NCI-H526 treated with DMSO at 0.1 percent for 48 hours (cell line): ENCODE data around the gene AFAP1L1.

Experiments used
- DNase-seq: peaks from one replicate; lab custom pipeline; 2025; lab: John Stamatoyannopoulos, UW

Gene AFAP1L1

GRCh38 chr5:149315753-149316152 is 44.1 kb downstream of the AFAP1L1 start:
- no peak for DNase-seq

- peak; percentile 15 for DNase-seq
These were observed 45.8 kb downstream of the AFAP1L1 start for GRCh38 chr5:149317281-149318048.

DNA sequence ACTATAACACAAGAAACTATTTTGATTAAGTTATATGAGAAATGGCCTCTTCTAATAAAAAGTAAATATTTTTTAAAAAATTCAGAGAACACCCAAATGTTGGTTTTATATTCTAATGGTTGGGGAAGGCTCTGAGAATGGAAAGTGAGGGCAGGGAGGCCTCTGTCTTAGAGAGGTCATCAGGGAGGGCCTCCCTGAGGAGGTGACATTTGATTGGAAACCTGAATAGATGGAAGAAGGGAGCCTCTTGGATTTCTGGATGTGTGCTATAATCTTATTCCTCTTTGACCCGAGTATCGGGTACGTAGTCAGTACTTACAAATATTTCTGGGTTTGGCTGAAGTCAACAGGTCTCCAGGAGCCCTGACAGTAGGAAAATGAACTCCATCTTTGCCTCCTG is 47.5 kb downstream of the AFAP1L1 start:
- DNase-seq, result no peak

DNA sequence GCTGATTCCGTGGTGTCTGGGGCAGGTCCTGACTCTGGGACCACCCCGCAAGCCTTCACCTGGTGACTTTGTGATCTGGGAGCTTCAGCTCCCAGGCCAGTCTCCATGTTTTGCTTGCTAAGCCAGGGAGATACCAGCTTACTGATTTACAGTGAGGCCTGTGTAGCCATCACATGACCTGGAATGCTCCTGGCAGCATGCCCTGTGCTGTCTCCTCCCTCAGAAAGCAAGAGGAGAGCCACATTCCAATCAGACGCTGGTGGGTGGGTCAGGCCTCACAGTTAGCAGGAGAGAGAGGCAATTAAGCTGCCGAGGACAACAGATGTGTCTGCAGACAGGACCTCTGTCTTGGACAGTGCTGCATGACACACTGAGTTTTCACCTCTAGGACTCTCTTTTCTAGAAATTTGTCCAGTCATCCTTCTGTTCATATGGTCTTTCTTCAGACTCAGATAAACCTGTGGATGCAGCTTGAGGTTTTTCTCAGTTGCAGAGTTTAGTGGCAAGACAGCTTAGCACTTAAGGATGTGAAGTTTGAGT is 49.2 kb downstream of the AFAP1L1 start:
- peak; percentile 23 for DNase-seq

- DNase-seq, result no peak
These were observed 50.9 kb downstream of the AFAP1L1 start for GRCh38 chr5:149322518-149322917.

DNA sequence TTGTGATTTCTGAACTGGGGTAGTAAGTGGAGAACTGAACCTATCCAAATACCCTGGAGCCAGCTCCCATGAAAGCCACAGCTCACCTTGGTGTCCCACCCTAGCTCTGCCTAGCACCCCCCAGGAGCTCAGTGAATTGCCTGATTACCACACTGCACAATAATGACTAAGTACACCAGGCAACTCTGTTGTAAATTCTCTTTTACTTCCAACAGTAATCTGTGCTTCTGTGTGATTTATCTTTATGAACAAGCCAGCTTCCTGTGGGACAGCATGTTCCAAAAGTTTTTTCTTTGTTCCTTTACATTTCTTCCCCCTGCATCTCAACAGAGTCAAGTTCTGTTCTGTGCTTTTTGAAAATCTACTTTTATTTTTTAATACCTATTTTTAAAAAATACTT is 51.6 kb downstream of the AFAP1L1 start:
- DNase-seq, result no peak

- DNase-seq, result no peak
These were observed 52.1 kb downstream of the AFAP1L1 start for GRCh38 chr5:149323621-149324205.

DNA sequence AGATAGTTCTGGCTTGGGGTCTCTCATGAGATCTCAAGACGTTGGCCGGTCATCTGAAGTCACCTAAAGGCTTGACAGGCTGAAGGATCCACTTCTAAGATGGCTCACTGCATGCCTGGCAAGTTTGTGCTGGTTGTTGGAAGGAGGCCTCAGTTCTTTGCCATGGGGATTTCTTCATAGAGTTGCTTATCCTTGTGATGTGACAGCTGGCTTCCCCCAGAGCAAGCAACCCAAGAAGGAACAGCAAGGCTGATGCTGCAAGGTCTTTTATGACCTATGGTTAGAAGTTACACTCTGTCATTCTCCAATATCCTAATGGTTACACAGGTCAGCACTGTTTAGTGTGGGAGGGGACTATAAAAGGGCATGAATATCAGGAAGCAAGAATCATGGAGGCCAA is 53.0 kb downstream of the AFAP1L1 start:
- DNase-seq, result no peak

- DNase-seq, result no peak
These were observed 53.6 kb downstream of the AFAP1L1 start for GRCh38 chr5:149325166-149325735.

GRCh38 chr5:149325894-149326293 is 54.2 kb downstream of the AFAP1L1 start:
- DNase-seq, result no peak

- DNase-seq, result no peak
These were observed 55.0 kb downstream of the AFAP1L1 start for GRCh38 chr5:149326611-149327010.

DNA sequence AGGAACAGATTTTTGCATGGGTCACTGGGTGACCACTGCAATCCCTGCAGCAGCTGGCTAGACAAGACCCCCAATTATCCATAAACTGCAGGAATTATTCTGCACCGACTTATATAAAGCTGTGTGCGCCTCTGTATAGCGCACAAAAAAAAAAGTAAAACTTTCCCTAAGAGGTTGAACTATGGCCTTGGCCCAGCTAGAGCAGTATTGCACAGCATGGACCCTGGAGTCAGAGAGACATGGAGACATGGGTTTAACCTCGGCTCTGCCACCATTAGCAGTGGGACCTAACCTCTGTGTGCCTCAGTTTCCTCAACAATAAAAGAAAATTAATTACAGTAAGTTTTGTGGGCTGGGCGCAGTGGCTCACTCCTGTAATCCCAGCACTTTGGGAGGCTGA is 56.5 kb downstream of the AFAP1L1 start:
- DNase-seq, result no peak

GRCh38 chr5:149333711-149334443 is 62.2 kb downstream of the AFAP1L1 start:
- DNase-seq, result no peak

DNA sequence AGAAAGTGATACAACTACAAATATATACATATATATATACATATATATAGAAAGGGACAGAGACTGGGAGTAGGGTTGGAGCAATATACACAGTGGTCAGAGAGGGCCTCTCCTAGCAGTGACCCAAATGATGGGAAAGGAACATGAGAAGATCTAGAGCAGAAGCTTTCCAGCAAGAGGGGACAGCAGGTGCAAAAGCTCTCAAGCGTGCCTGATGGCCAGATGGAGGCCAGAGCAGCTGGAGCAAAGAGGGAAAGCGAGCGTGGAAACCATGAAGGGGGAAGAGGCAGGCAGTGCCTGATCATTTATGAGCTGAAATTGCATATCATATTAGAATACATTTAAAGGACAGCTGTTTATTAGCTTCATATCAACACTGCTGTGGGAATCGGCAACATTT is 66.1 kb downstream of the AFAP1L1 start:
- peak; percentile 42 for DNase-seq

- no peak for DNase-seq
These were observed 66.7 kb downstream of the AFAP1L1 start for GRCh38 chr5:149338364-149338763.

GRCh38 chr5:149340920-149341319 is 69.3 kb downstream of the AFAP1L1 start:
- no peak for DNase-seq

DNA sequence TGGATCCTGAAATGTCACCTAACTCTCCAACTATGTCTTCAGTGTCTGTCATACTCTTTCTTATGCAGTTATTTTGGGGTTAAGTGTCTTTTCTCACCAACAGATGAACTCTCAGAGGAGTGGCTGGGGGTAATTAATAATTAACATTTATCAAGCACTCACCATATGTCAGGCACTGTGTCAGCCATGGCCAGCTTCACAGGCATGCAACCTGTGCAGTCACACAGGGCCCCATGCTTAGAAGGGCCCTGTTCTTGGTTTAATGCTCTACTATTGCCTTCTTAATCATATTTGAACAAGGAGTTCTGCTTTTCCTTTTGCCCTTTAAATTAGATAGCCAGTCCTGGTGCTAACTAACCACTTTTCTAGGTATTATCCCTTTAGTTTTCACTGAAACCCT is 70.2 kb downstream of the AFAP1L1 start:
- no peak for DNase-seq

DNA sequence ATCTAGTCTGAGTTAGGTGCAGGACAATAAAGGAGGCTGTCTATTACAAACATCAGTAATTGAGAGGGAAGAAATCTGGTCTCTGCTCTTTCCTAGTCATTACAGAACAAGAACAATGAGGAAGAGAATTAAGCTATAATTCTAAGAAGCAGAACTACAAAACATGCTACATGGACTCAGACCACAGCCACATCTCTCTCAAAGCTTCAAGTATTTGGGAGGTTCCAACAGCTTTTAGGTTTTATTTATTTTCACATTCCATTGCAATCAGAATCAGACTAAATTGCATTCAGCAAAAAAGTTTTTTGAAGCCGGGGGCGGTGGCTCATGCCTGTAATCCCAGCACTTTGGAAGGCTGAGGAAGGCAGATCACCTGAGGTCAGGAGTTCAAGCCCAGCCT is 72.5 kb downstream of the AFAP1L1 start:
- DNase-seq, result no peak

DNA sequence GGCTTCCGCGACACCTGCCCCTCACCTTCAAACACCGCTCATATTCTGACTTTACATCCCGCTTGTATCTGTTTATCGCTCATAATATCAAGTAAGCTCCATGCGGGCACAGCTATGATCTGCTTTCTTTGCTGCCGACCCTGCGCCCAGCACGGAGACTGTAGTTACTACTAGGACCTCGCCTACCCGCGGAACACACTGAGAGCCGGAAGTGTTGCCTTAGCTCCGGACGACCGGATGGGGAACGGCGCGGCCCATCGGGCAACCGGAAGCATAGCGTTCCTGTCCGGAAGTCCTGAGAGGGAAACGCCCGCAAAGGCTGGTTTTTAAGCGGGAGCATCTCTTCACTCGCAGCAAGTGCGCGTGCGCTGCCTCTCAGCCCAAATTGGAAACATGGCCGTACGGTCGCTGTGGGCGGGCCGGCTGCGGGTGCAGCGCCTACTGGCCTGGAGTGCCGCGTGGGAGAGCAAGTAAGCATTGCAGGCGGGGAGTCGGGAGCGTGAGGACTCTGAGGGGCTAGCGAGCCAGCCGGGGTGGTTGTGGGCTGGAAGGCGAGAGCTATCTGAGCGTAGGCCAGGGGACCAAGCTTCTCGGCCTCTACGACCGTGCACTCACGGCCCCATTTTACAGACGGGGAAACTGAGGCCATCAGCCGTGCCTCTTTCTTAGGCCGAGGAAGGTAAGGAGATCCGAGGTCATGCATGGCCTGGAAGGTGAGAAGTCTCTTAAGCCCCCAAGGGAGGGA is 73.7 kb downstream of the AFAP1L1 start, which contains the start of gene GRPEL2:
Gene GRPEL2 (plus strand): TSS at position 353 of the 745 bp plus-strand sequence. CDS start 41 bp downstream, at position 394.
- peak; percentile 91 for DNase-seq

GRCh38 chr5:149345892-149346222 is 74.2 kb downstream of the AFAP1L1 start:
- DNase-seq, result no peak

DNA sequence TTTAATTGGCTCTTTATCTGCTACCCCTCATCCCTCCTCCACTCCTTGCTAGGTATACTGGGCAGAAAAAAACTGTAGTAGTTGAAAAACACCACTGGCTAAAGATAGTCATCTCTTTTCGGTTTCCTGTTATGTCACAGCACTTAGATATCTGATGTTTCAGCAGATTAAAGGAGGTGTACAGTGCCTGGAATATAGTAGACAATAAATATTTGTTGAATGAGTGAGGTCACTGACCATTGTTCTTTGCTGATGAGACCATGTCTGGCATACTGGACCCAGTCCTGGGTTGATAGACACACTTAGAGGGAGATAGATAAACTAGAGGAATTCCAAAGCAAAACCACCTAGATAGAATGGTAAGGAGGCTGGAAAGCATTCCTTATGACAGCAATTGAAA is 76.9 kb downstream of the AFAP1L1 start:
- no peak for DNase-seq

GRCh38 chr5:149349382-149349781 is 77.7 kb downstream of the AFAP1L1 start:
- no peak for DNase-seq
